Epidermal melanocyte (primary cell): ENCODE data around the gene CDYL.

ENCODE experiments used
- DNase-seq: peaks from one replicate; pipeline ENCODE4 v3.0.0; 2011; ENCODE audit warnings: low spot score; ENCODE audit not compliant: insufficient read length

Gene CDYL

GRCh38 chr6:4932228-4932903 is 156.2 kb downstream of the CDYL start:
- DNase-seq: no peak

DNA sequence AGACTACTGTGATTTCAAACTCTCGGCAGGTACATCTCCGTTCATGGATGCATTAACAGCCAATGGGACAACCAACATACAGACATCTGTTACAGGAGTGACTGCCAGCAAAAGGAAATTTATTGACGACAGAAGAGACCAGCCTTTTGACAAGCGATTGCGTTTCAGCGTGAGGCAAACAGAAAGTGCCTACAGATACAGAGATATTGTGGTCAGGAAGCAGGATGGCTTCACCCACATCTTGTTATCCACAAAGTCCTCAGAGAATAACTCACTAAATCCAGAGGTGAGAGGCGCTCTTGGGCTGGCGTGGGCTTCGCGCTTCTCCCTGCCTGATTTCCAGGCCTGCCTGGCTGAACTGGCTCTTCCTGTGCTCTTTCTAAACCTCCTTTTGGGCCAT is 159.3 kb downstream of the CDYL start:
- DNase-seq: no peak

DNA sequence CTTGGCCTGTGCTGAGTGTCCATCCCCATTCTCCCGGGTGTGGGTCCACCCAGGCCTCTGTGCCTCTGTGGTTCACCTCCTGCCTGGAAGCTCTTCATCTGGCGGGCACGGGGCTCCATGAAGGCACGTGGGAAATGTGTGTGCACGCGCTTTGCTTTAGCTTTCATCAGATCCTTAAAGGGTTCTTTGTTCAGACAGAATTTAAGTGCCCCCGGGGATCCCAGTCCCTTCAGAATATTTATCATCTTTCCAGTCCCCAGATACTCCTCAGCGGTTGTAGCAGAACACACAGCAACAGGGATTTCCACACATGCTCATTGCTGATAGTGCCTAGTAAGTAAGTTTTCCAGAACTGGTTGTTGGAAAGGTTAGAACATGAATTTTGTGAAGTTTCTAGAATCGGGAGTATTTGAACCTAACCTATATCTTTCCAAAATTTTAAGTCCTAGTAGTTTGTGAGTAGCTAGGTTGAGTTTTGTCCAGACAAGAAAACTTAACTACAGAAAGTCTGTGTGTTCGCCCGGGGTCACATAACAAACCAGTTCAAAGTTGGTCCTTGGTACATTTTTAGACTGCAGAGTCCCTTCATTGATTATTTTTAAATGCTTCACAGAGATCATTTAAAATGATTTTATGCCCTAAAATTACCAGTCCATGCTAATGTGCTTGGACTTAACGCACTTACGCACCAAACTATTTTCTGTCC is 159.9 kb downstream of the CDYL start:
- DNase-seq: peak; percentile 40

DNA sequence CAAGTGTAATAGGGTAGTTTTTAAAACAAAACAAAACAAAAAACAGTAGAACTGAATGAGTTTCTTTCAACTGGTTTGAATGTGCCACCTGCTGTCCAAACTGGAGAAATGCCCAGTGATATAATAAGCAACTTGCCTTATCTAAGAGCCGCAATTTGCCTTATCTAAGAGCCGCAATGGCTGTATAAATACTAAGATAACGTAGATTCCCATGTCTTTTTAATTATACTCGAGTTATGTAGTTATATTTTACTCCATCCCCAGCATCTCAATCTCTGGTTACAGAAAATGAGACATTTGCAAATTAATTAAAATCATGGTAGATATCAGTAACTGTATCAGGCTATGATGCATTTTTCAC is 160.5 kb downstream of the CDYL start:
- peak; percentile 43 for DNase-seq

GRCh38 chr6:4937414-4937813 is 161.2 kb downstream of the CDYL start:
- no peak for DNase-seq

GRCh38 chr6:4939241-4939640 is 163.0 kb downstream of the CDYL start:
- no peak for DNase-seq

DNA sequence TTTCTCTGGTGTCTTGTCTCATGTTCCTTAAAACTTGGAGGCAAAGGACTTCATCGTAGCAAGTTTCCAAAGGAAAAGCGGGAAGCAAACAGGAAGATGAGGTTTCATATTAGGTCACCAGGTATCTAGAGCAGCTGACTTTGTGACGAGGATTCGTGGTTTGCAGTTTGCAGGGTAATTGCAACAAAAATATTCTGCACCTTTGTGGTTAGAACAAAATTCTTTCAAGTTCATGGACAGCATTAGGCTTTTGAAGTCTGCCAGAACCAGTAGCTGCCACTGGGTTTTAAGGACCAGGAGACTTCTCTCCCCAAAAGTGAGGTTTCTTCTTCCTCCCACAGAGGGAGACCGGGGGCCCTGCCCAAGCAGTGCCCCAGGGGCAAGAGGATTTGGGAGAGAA is 164.2 kb downstream of the CDYL start:
- no peak for DNase-seq

GRCh38 chr6:4941782-4942672 is 165.8 kb downstream of the CDYL start:
- peak; percentile 84 for DNase-seq

- no peak for DNase-seq
Measured at GRCh38 chr6:4942673-4943009, 166.4 kb downstream of the CDYL start.

DNA sequence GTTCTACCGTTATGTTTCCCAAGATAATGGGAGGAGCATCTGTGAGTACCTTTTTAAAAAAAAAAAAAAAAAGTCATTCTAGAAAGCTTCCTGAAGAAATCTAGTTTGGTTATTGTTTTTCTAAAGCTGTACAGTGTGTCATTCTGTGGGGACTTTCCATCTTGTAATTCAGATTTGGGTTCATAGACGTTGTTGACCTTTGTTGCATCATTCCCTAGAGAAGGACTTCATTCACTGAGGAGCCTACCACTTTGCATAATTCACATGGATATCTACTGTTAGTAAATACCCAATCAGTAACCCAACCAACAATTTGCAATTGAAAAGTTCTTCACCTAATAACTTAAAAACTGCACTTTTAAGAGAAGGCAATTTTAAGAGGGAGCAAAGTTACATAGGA is 167.5 kb downstream of the CDYL start:
- no peak for DNase-seq

DNA sequence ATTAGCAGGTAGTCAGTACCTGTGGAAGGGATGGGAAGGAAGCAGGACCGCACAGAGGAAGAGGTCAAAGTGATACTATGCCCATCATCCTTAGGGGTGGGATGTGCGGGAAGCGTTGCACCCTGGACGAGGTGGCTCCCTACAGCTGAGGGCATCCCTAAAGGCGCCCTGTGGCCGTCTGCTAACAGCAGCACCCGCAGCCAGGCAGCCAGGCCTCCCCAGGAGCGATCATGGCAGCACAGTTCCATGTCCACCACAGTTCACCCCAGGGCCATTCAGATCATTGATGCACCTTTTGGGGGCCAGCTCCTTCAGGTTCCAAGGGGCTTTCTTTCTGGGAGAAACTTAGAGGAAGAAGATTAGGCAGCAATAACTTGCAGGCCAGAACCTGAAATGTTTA is 168.1 kb downstream of the CDYL start:
- DNase-seq: no peak

DNA sequence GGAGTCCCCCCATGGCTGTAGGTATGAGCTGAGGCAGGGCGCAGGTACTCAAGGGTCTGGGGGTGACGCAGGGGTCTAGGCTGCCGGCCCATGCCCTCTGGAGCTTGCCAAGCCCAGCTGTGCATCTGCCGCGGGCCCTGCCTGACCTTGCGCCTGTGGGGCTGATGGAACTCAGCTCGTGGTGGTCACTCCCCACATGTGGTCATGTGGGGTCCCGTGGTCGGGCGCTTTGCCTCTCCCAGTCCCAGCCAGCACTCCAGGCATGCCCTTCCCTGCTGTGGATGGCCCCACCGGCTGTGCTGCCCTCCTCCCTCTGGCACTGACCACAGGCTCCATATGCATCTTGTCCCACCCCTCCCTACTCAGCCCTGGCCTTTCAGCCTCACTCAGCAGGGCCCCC is 170.3 kb downstream of the CDYL start:
- no peak for DNase-seq

DNA sequence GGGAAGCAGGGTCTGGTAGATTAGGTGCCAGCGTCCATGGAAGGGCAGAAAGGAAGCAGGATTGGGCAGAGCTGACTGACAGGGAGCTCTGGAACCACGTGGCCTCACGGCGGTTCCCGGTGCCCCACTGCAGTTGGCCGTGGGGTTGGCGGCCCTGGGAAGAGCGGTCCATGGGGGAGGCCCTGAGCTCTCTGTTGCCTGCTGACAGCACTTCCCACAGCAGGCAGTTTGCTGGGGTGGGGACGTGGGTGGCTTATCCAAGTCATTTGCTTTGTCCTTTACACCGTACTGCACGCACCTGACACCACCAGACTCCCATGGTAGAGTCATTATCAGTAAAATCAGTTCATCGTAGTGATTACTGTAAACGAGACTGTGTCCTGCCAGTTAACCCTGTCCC is 171.5 kb downstream of the CDYL start:
- DNase-seq: no peak

DNA sequence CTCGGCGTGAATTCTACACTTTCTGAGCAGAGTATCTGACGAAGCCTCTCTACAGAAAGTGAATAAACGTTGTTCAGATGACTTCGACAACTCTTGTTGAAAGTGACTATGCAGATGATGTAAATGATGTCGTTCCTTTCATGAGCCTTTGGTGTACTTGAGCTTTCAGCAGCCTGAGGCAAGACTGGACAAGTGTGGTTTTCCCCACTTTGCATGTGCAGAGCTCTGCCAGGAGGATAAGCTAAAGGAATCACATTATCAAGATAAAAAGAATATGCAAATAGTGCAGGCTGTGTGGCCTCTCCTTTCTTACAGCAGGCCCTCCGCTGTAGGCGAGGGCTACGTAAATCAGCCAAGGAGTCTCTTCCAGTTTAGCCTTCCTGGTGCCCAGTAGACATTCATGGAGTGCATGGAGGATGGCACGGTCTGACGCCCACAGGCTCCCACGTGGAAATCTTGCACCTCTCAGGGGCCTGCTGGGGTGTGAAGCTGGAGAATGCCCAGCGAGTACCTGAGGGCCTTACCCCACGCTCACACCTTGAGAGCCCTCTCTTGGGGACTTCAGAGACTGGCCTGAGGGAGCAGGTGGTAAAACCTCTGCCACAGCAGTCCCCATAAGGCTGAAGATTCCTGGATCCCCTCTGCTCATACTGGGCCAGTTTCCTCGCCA is 172.7 kb downstream of the CDYL start:
- DNase-seq: no peak

DNA sequence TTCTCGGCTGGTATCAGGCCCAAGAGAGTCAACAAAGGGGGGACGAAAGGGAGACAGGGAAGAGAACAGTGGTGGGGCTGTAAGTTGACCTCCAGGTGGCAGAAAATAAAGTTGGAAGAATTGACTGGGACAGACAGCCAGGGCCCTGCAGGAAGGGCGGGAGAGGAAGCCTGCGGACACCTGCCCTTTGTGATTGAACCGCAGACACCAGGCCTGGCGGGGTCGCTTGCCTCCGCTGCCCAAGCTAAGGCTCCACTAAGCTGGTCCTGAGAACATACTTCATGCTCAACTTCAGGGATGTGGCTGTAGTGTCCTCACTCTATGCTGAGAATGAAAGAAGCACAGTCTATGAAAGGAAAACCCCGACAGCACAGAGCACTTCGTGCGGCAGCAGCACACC is 173.9 kb downstream of the CDYL start:
- no peak for DNase-seq

GRCh38 chr6:4950836-4951533 is 174.8 kb downstream of the CDYL start:
- DNase-seq: no peak

GRCh38 chr6:4953440-4953839 is 177.2 kb downstream of the CDYL start:
- DNase-seq: no peak

GRCh38 chr6:4956625-4957024 is 180.4 kb downstream of the CDYL start:
- DNase-seq: no peak

- DNase-seq: no peak
Measured at GRCh38 chr6:4957521-4958231, 181.5 kb downstream of the CDYL start.

DNA sequence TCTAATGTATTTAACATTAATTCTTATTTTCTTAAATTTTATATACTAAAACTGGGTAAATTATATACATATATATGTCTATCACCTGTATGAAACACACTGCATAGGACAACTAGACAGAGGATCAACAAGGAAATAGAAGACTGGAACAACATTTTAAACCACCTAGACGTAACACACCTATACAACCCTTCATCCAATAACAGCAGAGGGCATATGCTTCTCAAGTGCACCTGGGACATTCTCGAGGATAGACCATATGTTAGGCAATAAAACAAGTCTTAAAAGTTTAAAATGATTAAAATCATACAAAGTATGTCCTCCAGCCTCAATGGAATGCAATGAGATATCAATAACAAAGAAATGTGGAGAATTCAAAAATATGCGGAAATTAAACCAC is 182.4 kb downstream of the CDYL start:
- DNase-seq: no peak
